Small intestine (tissue), 7 donors: ENCODE data around the gene DES. TPM values are rescaled to one million over a fixed set of nuclear protein-coding genes. Genes with fewer than 3 reads are reported as not detected.

Experiments
- DNase-seq, 2 donors: peaks; one replicate each; pipeline versions ENCODE4 v3.0.0 to v3.0.0-alpha.2; 2013
- FAIRE-seq: peaks from 2 replicates; lab custom pipeline; 2012; peaks lifted over from hg19 to GRCh38; lab: Jason Lieb, UNC
- H3K27ac ChIP-seq, 3 donors: one replicate each; pipeline ENCODE4 v1.5.1; 2013; ENCODE audit warnings: low read length in 2 of 3, mild to moderate bottlenecking in 2 of 3, control low read depth in 1 of 3, inconsistent platforms in 1 of 3, low read depth in 1 of 3, moderate library complexity in 1 of 3
- H3K27me3 ChIP-seq, 3 donors: one replicate each; pipeline ENCODE4 v1.6.1; 2013; ENCODE audit warnings: low read length in 3 of 3, inconsistent platforms in 1 of 3; ENCODE audit not compliant: control insufficient read depth in 3 of 3, insufficient read depth in 3 of 3
- H3K36me3 ChIP-seq, 3 donors: one replicate each; pipeline ENCODE4 v1.6.1; 2013; ENCODE audit warnings: low read length in 3 of 3, inconsistent platforms in 1 of 3, low read depth in 1 of 3, mild to moderate bottlenecking in 1 of 3, moderate library complexity in 1 of 3; ENCODE audit not compliant: control insufficient read depth in 3 of 3, insufficient read depth in 2 of 3
- H3K4me1 ChIP-seq, 3 donors: one replicate each; pipeline ENCODE4 v1.6.1; 2013; ENCODE audit warnings: low read length in 2 of 3, inconsistent platforms in 1 of 3, low read depth in 1 of 3, mild to moderate bottlenecking in 1 of 3, moderate library complexity in 1 of 3; ENCODE audit not compliant: control insufficient read depth in 3 of 3, insufficient read depth in 2 of 3
- H3K4me3 ChIP-seq, 3 donors: one replicate each; pipeline ENCODE4 v1.5.1; 2013; ENCODE audit warnings: low read length in 3 of 3, control low read depth in 1 of 3, inconsistent platforms in 1 of 3, low read depth in 1 of 3, mild to moderate bottlenecking in 1 of 3, moderate library complexity in 1 of 3
- H3K9me3 ChIP-seq, 2 donors: one replicate each; pipeline ENCODE4 v1.6.1; 2013; ENCODE audit warnings: low read depth in 1 of 2, low read length in 1 of 2; ENCODE audit not compliant: control insufficient read depth in 2 of 2, insufficient read depth in 1 of 2
- WGBS, 3 donors: extraction: QIAGEN DNeasy Blood & Tissue Kit; methylation state at CpG; one replicate each; pipeline ENCODE4 v1.1.7; 2013; 5-methylcytosine and 5-hydroxymethylcytosine counted together
- polyA plus RNA-seq, 4 donors: library from polyadenylated mRNA; stranded (reverse) in 3 of 4; unstranded in 1 of 4; fragments of 200-250 nt in 3 of 4; fragments of 120-200 nt in 1 of 4; gene quantifications; one replicate each; pipeline versions ENCODE4 v1.2.1 to v1.2.3, GENCODE V29; 2013
- donor health status: healthy with polysubstance abuse.
- donor health status: control.
- donor health status: control.
- donor health status: Bipolar disorder and iron deficiency.
- donor health status: healthy.

DES gene
- polyA plus RNA-seq, 4 donors = 24.6 to 178 (median 67.4) TPM

GRCh38 chr2:219468410-219469185 lies 50.4 kb downstream of the DES start:
- Histone ChIP-seq H3K36me3 (peaks cover 0 to 17% (median 0%) of the 10 kb centered on the region in 3 donors), H3K9me3 (no peaks in the 10 kb centered on the region), H3K4me1 (no peaks in the 10 kb centered on the region), H3K27me3 (no peaks in the 10 kb centered on the region), H3K27ac (no peak overlapping the region), H3K4me3 (no peak overlapping the region)
- DNase-seq = no peak
- WGBS, 3 donors = 89 to 90% (median 90%) methylated on average over 22 to 23 of the region's 23 CpGs
- no peak for FAIRE-seq

- no peak overlapping the region for H3K27ac ChIP-seq
- no peak for DNase-seq
- H3K36me3 ChIP-seq = peaks cover 0 to 16% (median 0%) of the 10 kb centered on the region in 3 donors
- FAIRE-seq = no peak
- H3K4me3 ChIP-seq = no peak overlapping the region
- H3K27me3 ChIP-seq = no peaks in the 10 kb centered on the region
- H3K4me1 ChIP-seq = no peaks in the 10 kb centered on the region
- no peaks in the 10 kb centered on the region for H3K9me3 ChIP-seq
- WGBS, 3 donors = 88 to 92% (median 89%) methylated on average over 15 to 16 of the region's 16 CpGs
Observed at GRCh38 chr2:219469186-219469724, 51.1 kb downstream of the DES start.

DNA sequence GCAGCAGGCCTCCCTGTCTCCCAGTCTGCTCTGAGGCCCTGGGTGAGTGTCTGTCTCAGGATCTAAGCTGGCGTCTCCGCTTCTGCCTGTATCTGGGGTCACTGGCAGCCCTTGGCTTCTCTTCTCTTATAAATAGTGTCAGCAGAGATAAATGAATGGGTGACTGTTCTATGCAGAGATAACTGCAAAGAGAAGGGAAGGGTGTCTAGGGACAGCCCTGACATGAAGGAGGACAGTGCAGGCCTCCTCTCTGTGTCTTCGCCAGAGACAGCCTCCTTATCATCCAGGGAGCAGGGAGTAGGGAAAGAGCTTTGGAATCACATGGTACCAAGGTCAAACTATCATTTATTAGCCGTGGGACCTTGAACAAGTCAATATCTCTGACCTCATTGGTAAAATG lies 52.3 kb downstream of the DES start:
- peaks cover 0 to 8% (median 0%) of the 10 kb centered on the region in 3 donors for H3K36me3 ChIP-seq
- no peak overlapping the region for H3K27ac ChIP-seq
- H3K27me3 ChIP-seq = peaks cover 0 to 2% (median 0%) of the 10 kb centered on the region in 3 donors
- no peak for FAIRE-seq
- DNase-seq = no peak
- no peaks in the 10 kb centered on the region for H3K4me1 ChIP-seq
- no peaks in the 10 kb centered on the region for H3K9me3 ChIP-seq
- WGBS, 3 donors = 50 to 67% (median 62%) methylated on average over 4 of the region's 4 CpGs
- H3K4me3 ChIP-seq = no peak overlapping the region

DNA sequence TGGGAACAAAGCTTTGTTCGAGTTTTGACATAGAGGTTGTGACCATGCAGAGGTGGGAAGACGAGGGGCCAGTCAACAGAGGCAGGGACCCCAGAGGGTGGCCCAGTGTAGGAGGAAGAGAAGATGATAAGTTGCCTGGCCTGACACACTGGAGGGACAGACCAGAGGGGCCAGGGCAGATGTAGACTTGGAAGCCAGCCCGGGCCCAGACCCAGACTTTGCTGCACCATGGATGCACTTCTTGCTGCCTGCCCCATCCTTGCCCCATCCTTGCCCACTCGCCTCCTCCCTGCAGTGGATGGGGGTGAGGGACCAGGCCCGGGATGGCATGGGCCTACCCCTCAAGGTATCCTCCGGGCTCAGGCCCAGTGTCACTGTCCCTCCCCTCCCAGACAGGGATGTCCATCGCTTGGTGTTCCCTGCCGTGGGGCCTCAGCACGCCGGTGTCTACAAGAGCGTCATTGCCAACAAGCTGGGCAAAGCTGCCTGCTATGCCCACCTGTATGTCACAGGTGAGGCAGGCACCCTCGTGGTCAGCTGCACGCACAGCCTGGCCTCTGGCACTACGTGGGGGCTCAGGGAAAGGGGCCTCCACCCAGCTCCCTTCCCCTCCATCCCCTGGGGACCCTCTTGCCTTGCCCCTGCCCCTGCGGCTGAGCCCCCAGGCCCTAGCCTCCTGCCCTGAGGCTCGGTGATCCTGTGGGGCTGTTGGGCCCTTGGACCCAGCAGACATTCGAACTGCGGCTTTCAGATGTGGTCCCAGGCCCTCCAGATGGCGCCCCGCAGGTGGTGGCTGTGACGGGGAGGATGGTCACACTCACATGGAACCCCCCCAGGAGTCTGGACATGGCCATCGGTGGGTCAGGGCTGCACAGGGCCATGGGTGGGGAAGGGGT lies 53.5 kb downstream of the DES start:
- FAIRE-seq (no peak), DNase-seq (no peak)
- no peaks in the 10 kb centered on the region for H3K9me3 ChIP-seq
- no peaks in the 10 kb centered on the region for H3K4me1 ChIP-seq
- H3K27ac ChIP-seq = no peak overlapping the region
- H3K4me3 ChIP-seq = no peak overlapping the region
- 79 to 85% (median 83%) methylated on average over 21 to 22 of the region's 22 CpGs for WGBS, 3 donors
- peaks cover 0 to 5% (median 0%) of the 10 kb centered on the region in 3 donors for H3K27me3 ChIP-seq
- peaks cover 0 to 10% (median 0%) of the 10 kb centered on the region in 3 donors for H3K36me3 ChIP-seq

GRCh38 chr2:219472629-219473187 lies 54.5 kb downstream of the DES start:
- DNase-seq (no peak), FAIRE-seq (no peak)
- peaks cover 0 to 10% (median 0%) of the 10 kb centered on the region in 3 donors for H3K36me3 ChIP-seq
- no peaks in the 10 kb centered on the region for H3K9me3 ChIP-seq
- 81 to 92% (median 84%) methylated on average over 12 of the region's 12 CpGs for WGBS, 3 donors
- no peak overlapping the region for H3K4me3 ChIP-seq
- peaks cover 0 to 8% (median 0%) of the 10 kb centered on the region in 3 donors for H3K27me3 ChIP-seq
- no peaks in the 10 kb centered on the region for H3K4me1 ChIP-seq
- no peak overlapping the region for H3K27ac ChIP-seq

DNA sequence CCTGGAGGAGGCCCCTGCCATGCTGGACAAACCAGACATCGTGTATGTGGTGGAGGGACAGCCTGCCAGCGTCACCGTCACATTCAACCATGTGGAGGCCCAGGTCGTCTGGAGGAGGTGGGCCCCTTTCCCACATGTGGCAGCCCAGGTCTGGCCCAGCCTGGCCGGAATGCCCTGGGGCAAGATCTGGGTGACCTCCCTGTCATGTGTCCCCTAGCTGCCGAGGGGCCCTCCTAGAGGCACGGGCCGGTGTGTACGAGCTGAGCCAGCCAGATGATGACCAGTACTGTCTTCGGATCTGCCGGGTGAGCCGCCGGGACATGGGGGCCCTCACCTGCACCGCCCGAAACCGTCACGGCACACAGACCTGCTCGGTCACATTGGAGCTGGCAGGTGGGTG lies 55.3 kb downstream of the DES start:
- WGBS, 3 donors = 86 to 91% (median 88%) methylated on average over 18 of the region's 18 CpGs
- H3K9me3 ChIP-seq = no peaks in the 10 kb centered on the region
- H3K4me1 ChIP-seq = no peaks in the 10 kb centered on the region
- FAIRE-seq = no peak
- H3K27ac ChIP-seq = no peak overlapping the region
- H3K4me3 ChIP-seq = no peak overlapping the region
- no peak for DNase-seq
- H3K27me3 ChIP-seq = peaks cover 0 to 8% (median 0%) of the 10 kb centered on the region in 3 donors
- H3K36me3 ChIP-seq = peaks cover 0 to 8% (median 0%) of the 10 kb centered on the region in 3 donors

GRCh38 chr2:219474285-219475060 lies 56.3 kb downstream of the DES start:
- WGBS, 3 donors = 64 to 87% (median 74%) methylated on average over 11 of the region's 11 CpGs
- FAIRE-seq = no peak

More at GRCh38 chr2:219474285-219475060, 56.3 kb downstream of the DES start:
- no peak overlapping the region for H3K27ac ChIP-seq
- H3K9me3 ChIP-seq = no peaks in the 10 kb centered on the region
- peaks cover 0 to 4% (median 0%) of the 10 kb centered on the region in 3 donors for H3K36me3 ChIP-seq
- no peak overlapping the region for H3K4me3 ChIP-seq
- DNase-seq = no peak
- H3K4me1 ChIP-seq = no peaks in the 10 kb centered on the region
- H3K27me3 ChIP-seq = peaks cover 0 to 8% (median 0%) of the 10 kb centered on the region in 3 donors
